T-helper 17 cell (primary cell): ENCODE measurements around the gene MS4A15. TPM values are rescaled to one million over a fixed set of nuclear protein-coding genes. Genes with fewer than 3 reads are reported as not detected.

Experiments used
- ATAC-seq: fragments of 150-1000 bp; cut with Tn5 transposase; 2 replicates; pipeline ENCODE4 v1.10.0; 2021; ENCODE audit warnings: mild to moderate bottlenecking, moderate library complexity
- DNase-seq, 3 donors: peaks; one replicate each; pipeline versions ENCODE4 v3.0.0 to v3.0.0-alpha.2; 2020 to 2021
- H3K9me3 ChIP-seq: one replicate; pipeline ENCODE4 v1.7.0; 2013; ENCODE audit warnings: low read length, mild to moderate bottlenecking; ENCODE audit not compliant: control insufficient read depth, poor library complexity, severe bottlenecking
- H3K27ac Mint-ChIP-seq: one replicate; pipeline ENCODE4 v1.8.0; 2022; ENCODE audit warnings: mild to moderate bottlenecking, moderate library complexity, mixed read lengths
- H3K27me3 Mint-ChIP-seq: one replicate; pipeline ENCODE4 v1.8.0; 2022; ENCODE audit warnings: mixed read lengths
- H3K36me3 Mint-ChIP-seq: one replicate; pipeline ENCODE4 v1.8.0; 2022; ENCODE audit warnings: low read depth, mixed read lengths
- H3K4me1 Mint-ChIP-seq: one replicate; pipeline ENCODE4 v1.8.0; 2022; ENCODE audit warnings: mild to moderate bottlenecking, mixed read lengths
- H3K4me3 Mint-ChIP-seq: one replicate; pipeline ENCODE4 v1.8.0; 2022; ENCODE audit warnings: mild to moderate bottlenecking, moderate library complexity, mixed read lengths
- total RNA-seq, 4 donors: library from RNA in 2 of 4; stranded (reverse) in 2 of 4; gene quantifications; one replicate each; pipeline ENCODE4 v1.2.3 and lab custom pipeline; 2022 to 2026

Gene MS4A15
- total RNA-seq, 2 donors from 2014 or later: not detected

DNA sequence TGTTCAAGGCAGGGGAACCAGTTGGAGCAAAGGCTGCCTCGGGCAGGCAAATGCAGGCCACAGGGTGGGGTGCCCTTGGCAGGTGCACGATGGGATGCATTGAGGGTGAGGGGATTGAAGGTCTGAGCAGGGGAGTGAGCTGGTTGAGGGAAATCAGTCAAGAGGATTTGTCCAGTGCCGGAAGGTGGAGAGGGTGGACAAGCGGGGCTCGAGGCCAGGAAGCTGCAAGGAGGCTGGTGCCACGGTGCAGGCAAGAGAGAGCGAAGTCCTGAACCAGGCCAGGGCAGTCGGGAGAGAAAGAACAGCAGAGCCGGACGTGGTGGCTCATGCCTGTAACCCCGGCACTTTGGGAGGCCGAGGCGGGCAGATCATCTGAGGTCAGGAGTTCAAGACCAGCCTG, 18.1 kb downstream of the MS4A15 start:
- H3K9me3 ChIP-seq: no peaks in the 10 kb centered on the region
- peaks cover 14% of the 10 kb centered on the region for H3K4me1 Mint-ChIP-seq
- no peaks in the 10 kb centered on the region for H3K36me3 Mint-ChIP-seq
- ATAC-seq: no peak
- no peak overlapping the region for H3K27ac Mint-ChIP-seq
- no peak for DNase-seq
- no peak overlapping the region for H3K4me3 Mint-ChIP-seq
- peaks cover 33% of the 10 kb centered on the region for H3K27me3 Mint-ChIP-seq

DNA sequence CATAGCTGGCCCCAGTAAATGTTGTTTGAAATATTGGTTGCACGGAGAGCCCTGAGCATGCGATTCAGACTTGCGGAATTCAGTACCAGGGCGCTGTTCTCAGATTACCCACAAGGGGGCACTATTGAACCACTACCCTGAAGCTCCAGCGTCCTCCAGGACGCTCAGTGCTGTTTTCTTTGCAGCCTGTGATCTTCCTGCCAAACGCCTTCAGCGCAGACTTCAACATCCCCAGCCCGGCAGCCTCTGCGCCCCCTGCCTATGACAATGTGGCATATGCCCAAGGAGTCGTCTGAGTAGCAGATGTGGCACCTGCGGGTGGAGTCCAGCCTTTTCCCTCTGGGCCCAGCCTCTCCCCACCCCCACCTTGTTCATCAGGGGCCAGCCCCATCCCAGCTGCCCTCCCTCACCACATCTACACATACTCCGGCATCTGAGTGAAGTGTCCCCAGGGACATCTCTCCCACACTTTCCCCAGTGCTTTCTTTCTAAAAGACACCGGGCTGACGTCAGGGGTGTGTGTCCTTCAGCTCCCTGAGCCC, 18.8 kb downstream of the MS4A15 start:
- DNase-seq (peak; percentile 44 to 74 (median 57)), ATAC-seq (peak; percentile 97)
- Mint-ChIP-seq H3K36me3 (no peaks in the 10 kb centered on the region), H3K27ac (no peak overlapping the region), H3K27me3 (peaks cover 29% of the 10 kb centered on the region), H3K4me3 (no peak overlapping the region), H3K4me1 (peaks cover 14% of the 10 kb centered on the region)
- H3K9me3 ChIP-seq: no peaks in the 10 kb centered on the region

GRCh38 chr11:60776167-60776566, 19.5 kb downstream of the MS4A15 start:
- H3K36me3 Mint-ChIP-seq: no peaks in the 10 kb centered on the region
- no peak overlapping the region for H3K4me3 Mint-ChIP-seq
- H3K27ac Mint-ChIP-seq: no peak overlapping the region
- H3K4me1 Mint-ChIP-seq: peaks cover 14% of the 10 kb centered on the region
- DNase-seq: no peak
- H3K27me3 Mint-ChIP-seq: peaks cover 26% of the 10 kb centered on the region
- no peaks in the 10 kb centered on the region for H3K9me3 ChIP-seq
- ATAC-seq: no peak

GRCh38 chr11:60777106-60777505, 20.4 kb downstream of the MS4A15 start:
- Mint-ChIP-seq H3K27ac (no peak overlapping the region), H3K4me1 (peaks cover 11% of the 10 kb centered on the region), H3K36me3 (no peaks in the 10 kb centered on the region), H3K27me3 (peaks cover 16% of the 10 kb centered on the region), H3K4me3 (no peak overlapping the region)
- DNase-seq (no peak), ATAC-seq (no peak)
- no peaks in the 10 kb centered on the region for H3K9me3 ChIP-seq

GRCh38 chr11:60777572-60777971, 20.9 kb downstream of the MS4A15 start:
- H3K27ac Mint-ChIP-seq: no peak overlapping the region
- H3K27me3 Mint-ChIP-seq: peaks cover 16% of the 10 kb centered on the region
- no peaks in the 10 kb centered on the region for H3K36me3 Mint-ChIP-seq
- DNase-seq (no peak), ATAC-seq (no peak)
- H3K4me1 Mint-ChIP-seq: peaks cover 11% of the 10 kb centered on the region
- H3K4me3 Mint-ChIP-seq: no peak overlapping the region
- H3K9me3 ChIP-seq: no peaks in the 10 kb centered on the region

DNA sequence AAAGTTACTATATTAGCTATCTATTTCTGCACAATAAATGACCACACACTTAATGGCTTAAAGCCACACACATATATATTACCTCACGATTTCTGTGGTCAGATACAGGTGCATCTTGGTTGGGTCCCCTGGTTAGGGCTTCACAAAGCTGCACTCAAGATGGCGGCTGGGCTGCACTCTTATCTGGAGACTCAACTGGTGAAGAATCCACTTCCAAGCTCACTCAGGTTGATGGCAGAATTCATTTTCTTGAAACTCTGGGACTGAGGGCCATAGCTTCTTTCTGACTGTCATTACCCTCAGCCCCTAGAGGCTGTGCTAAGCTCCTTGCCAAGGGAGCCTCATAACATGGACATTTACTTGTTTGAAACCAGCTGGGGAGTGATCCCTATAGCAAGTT, 23.4 kb downstream of the MS4A15 start:
- H3K4me3 Mint-ChIP-seq: no peak overlapping the region
- no peak overlapping the region for H3K27ac Mint-ChIP-seq
- DNase-seq: no peak
- H3K4me1 Mint-ChIP-seq: peaks cover 4% of the 10 kb centered on the region
- ATAC-seq: no peak
- no peaks in the 10 kb centered on the region for H3K9me3 ChIP-seq
- H3K27me3 Mint-ChIP-seq: no peaks in the 10 kb centered on the region
- H3K36me3 Mint-ChIP-seq: no peaks in the 10 kb centered on the region

- H3K9me3 ChIP-seq: no peaks in the 10 kb centered on the region
- Mint-ChIP-seq H3K36me3 (no peaks in the 10 kb centered on the region), H3K27me3 (no peaks in the 10 kb centered on the region), H3K4me1 (no peaks in the 10 kb centered on the region), H3K27ac (no peak overlapping the region), H3K4me3 (no peak overlapping the region)
- no peak for DNase-seq
- no peak for ATAC-seq
Observed at GRCh38 chr11:60780774-60781173, 24.1 kb downstream of the MS4A15 start.

DNA sequence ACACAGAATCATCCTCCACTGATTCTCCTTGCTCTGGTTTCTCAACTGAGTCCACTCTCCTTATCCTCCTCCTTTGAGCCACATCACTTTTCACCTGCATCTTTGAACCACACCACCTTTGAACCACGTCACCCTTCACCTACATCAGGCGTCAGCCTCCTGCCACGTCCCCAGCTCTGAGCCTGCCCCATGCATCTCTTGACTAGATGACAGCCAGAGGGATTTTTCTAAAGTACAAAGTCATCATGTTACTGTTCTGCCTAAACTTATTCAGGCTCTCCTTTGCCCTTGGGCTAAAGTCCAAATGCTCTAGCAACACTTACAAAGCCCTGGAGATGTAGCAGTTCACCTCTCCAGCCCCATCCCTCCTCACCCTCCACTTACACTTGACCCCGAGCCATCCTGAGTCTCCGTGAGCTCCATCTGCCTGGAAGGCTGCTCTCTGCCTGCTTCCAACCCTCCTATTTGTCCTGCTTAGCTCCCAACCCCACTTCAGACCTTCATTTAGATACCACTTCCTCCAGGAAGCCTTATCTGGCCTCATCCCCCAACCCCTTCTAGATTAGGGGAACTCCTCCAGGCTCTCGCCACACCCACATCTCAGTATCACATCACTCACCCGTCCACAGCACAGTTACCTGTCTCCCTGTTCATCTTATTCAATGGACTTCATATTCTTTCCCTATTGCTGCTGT, 24.8 kb downstream of the MS4A15 start:
- ATAC-seq (no peak), DNase-seq (no peak)
- H3K27ac Mint-ChIP-seq: no peak overlapping the region
- H3K27me3 Mint-ChIP-seq: no peaks in the 10 kb centered on the region
- no peak overlapping the region for H3K4me3 Mint-ChIP-seq
- no peaks in the 10 kb centered on the region for H3K36me3 Mint-ChIP-seq
- no peaks in the 10 kb centered on the region for H3K9me3 ChIP-seq
- H3K4me1 Mint-ChIP-seq: no peaks in the 10 kb centered on the region

- Mint-ChIP-seq H3K36me3 (no peaks in the 10 kb centered on the region), H3K27ac (no peak overlapping the region), H3K27me3 (no peaks in the 10 kb centered on the region), H3K4me3 (no peak overlapping the region), H3K4me1 (no peaks in the 10 kb centered on the region)
- ATAC-seq (no peak), DNase-seq (no peak)
- H3K9me3 ChIP-seq: no peaks in the 10 kb centered on the region
Observed at GRCh38 chr11:60781981-60782316, 25.3 kb downstream of the MS4A15 start.

DNA sequence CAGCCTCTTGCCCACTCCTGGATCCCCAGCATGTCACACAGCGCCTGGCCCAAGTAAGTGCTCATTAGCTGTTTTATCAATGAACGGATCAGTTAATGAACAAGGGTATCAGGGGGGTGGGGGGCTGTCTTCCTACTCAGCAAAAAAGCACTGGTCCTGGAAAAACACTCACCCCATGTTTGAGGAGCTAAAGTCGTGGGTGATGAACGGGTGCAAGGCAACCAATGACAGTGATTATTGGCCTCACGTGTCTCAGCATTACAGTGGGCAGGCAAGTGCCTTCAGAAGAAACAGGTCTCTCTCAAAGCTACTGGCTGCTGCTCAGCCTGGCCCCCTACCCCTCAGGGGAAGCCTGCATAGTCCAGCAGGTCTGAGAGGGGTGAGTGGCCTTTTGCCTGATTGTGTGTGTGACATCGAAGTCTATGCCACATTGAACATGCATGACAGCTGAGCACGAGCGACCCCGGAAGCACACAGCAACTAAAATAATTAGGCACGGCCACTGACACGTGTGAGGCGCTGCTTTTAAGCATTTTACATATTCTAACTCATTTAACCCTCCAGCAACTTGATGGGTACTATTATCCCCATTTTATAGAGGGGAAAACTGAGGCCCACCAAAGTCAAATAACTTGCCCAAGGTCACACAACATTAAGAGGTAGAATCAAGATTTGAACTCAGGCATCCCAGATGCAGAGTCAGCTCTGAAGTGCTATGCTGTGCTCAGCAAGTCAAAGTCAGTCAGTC, 25.9 kb downstream of the MS4A15 start:
- ATAC-seq (no peak), DNase-seq (no peak)
- no peak overlapping the region for H3K4me3 Mint-ChIP-seq
- H3K36me3 Mint-ChIP-seq: no peaks in the 10 kb centered on the region
- H3K27me3 Mint-ChIP-seq: no peaks in the 10 kb centered on the region
- no peak overlapping the region for H3K27ac Mint-ChIP-seq
- H3K4me1 Mint-ChIP-seq: no peaks in the 10 kb centered on the region
- H3K9me3 ChIP-seq: no peaks in the 10 kb centered on the region

DNA sequence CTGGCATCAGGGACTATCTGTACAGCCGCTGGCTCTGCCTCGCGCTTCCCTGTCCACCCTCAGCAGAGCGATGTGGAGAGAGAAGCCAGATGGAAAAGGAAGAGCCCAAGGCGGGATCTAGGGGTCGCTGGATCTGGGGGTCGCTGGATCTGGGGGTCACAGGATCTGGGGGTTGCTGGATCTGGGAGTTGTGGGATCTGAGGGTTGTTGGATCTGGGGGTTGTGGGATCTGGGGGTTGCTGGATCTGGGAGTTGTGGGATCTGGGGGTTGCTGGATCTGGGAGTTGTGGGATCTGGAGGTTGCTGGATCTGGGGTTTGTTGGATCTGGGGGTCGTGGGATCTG, 26.4 kb downstream of the MS4A15 start:
- Mint-ChIP-seq H3K27me3 (no peaks in the 10 kb centered on the region), H3K4me3 (no peak overlapping the region), H3K36me3 (no peaks in the 10 kb centered on the region), H3K27ac (no peak overlapping the region), H3K4me1 (no peaks in the 10 kb centered on the region)
- no peak for ATAC-seq
- no peaks in the 10 kb centered on the region for H3K9me3 ChIP-seq
- no peak for DNase-seq

- Mint-ChIP-seq H3K27me3 (no peaks in the 10 kb centered on the region), H3K27ac (no peak overlapping the region), H3K36me3 (no peaks in the 10 kb centered on the region), H3K4me3 (no peak overlapping the region), H3K4me1 (no peaks in the 10 kb centered on the region)
- no peak for DNase-seq
- no peak for ATAC-seq
- H3K9me3 ChIP-seq: no peaks in the 10 kb centered on the region
Observed at GRCh38 chr11:60783911-60784310, 27.2 kb downstream of the MS4A15 start.

- H3K9me3 ChIP-seq: no peaks in the 10 kb centered on the region
- DNase-seq (no peak), ATAC-seq (no peak)
- no peaks in the 10 kb centered on the region for H3K27me3 Mint-ChIP-seq
- H3K4me3 Mint-ChIP-seq: no peak within 1 kb of the TSS
- peak within 1 kb of the TSS; percentile 19 for H3K27ac Mint-ChIP-seq
- H3K36me3 Mint-ChIP-seq: no peaks in the 10 kb centered on the region
- H3K4me1 Mint-ChIP-seq: no peaks in the 10 kb centered on the region
Observed at GRCh38 chr11:60785136-60785535, 28.5 kb downstream of the MS4A15 start, which contains the start of gene MS4A10. TSS of gene MS4A10 (plus strand) at chr11:60785333. CDS start at chr11:60790336, 5,003 bp downstream.
